Keratinocyte (primary cell): ENCODE data around the gene CYP39A1.

ENCODE experiments used
- EZH2 ChIP-seq: IDR thresholded peaks from one replicate; pipeline ENCODE4 v1.6.1; 2012; ENCODE audit warnings: inconsistent platforms, mild to moderate bottlenecking, low read length, moderate library complexity
- TF ChIP-seq, protein P1 (sequence below), 3 experiments: IDR thresholded peaks in 1 of 3; conservative IDR thresholded peaks in 1 of 3; optimal IDR thresholded peaks in 1 of 3; 2 replicates in 2 of 3; 3 replicates in 1 of 3; pipeline versions ENCODE3 to v1.5.1; 2011; ENCODE audit warnings: low read length in 3 of 3, mild to moderate bottlenecking in 3 of 3, moderate library complexity in 2 of 3, control low read depth in 1 of 3, inconsistent platforms in 1 of 3; ENCODE audit not compliant: insufficient read depth in 2 of 3; ENCODE audit errors: extremely low read depth in 1 of 3

DNA sequence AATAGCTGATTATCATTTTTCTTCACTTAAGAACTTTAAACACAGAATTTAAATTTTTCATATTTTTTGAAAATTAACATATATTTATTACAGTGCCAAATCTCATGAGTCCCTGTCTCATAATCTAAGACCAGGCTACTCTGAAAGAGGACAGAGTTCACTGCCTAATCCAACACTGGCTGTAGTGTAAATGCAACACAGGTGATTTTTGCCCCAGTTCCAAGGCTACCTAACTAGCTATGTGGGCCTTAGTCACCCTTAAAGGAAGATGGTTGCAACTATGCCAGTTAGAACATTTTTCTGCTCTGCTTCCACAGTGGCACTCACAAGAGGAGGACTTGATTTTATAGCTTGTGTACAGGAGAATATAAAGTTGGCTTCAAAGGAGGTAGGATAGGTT, 5.0 kb upstream of the CYP39A1 start:
- TF ChIP-seq, protein P1, sequence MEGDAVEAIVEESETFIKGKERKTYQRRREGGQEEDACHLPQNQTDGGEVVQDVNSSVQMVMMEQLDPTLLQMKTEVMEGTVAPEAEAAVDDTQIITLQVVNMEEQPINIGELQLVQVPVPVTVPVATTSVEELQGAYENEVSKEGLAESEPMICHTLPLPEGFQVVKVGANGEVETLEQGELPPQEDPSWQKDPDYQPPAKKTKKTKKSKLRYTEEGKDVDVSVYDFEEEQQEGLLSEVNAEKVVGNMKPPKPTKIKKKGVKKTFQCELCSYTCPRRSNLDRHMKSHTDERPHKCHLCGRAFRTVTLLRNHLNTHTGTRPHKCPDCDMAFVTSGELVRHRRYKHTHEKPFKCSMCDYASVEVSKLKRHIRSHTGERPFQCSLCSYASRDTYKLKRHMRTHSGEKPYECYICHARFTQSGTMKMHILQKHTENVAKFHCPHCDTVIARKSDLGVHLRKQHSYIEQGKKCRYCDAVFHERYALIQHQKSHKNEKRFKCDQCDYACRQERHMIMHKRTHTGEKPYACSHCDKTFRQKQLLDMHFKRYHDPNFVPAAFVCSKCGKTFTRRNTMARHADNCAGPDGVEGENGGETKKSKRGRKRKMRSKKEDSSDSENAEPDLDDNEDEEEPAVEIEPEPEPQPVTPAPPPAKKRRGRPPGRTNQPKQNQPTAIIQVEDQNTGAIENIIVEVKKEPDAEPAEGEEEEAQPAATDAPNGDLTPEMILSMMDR (optimal IDR thresholded peaks at IDR 0.05 in 1 of 3, IDR thresholded peaks at IDR 0.05 in 1 of 3, conservative IDR thresholded peaks at IDR 0.05 in 1 of 3; ENCODE audit: extremely low read depth in 1 of 3, insufficient read depth in 2 of 3, low read length in 3 of 3) = no peak
- TF ChIP-seq EZH2 = no peak
